HL-60 (cell line): ENCODE measurements around the gene KRT16.

Experiments
- DNase-seq, 2 experiments: peaks; one replicate each; pipeline ENCODE4 v3.0.0-alpha.2; 2010 to 2020; ENCODE audit warnings: low read depth in 1 of 2, low spot score in 1 of 2
- H3K27ac ChIP-seq: fragments of 250-450 bp; sonication (Bioruptor Pico); replicated peaks from 2 replicates; pipeline ENCODE4 v1.5.1; 2020; ENCODE audit warnings: mild to moderate bottlenecking, moderate library complexity
- H3K27me3 ChIP-seq: fragments of 250-450 bp; sonication (Bioruptor Pico); 2 replicates; pipeline ENCODE4 v1.5.1; 2021; ENCODE audit warnings: mild to moderate bottlenecking, moderate library complexity; ENCODE audit not compliant: insufficient read depth, poor library complexity, severe bottlenecking
- H3K4me3 ChIP-seq: replicated peaks from 2 replicates; pipeline ENCODE4 v1.5.1; 2011; ENCODE audit warnings: mild to moderate bottlenecking, control low read depth, low read length; ENCODE audit not compliant: insufficient read depth
- CTCF ChIP-seq: IDR thresholded peaks from one replicate; pipeline ENCODE4 v1.5.1; 2011; ENCODE audit warnings: low read length, control low read depth, inconsistent platforms; ENCODE audit not compliant: insufficient read depth
- GABPA ChIP-seq: IDR thresholded peaks from 2 replicates; pipeline ENCODE4 v1.6.1; 2012; ENCODE audit warnings: low read depth
- POLR2AphosphoS5 ChIP-seq: IDR thresholded peaks from 2 replicates; pipeline ENCODE4 v1.6.1; 2012; ENCODE audit warnings: low read depth
- REST ChIP-seq: IDR thresholded peaks from 2 replicates; pipeline ENCODE4 v1.6.1; 2012; ENCODE audit warnings: low read depth; ENCODE audit not compliant: insufficient replicate concordance
- SPI1 ChIP-seq: IDR thresholded peaks from 2 replicates; pipeline ENCODE4 v1.6.1; 2012; ENCODE audit warnings: low read depth, mild to moderate bottlenecking, borderline replicate concordance

KRT16 gene

DNA sequence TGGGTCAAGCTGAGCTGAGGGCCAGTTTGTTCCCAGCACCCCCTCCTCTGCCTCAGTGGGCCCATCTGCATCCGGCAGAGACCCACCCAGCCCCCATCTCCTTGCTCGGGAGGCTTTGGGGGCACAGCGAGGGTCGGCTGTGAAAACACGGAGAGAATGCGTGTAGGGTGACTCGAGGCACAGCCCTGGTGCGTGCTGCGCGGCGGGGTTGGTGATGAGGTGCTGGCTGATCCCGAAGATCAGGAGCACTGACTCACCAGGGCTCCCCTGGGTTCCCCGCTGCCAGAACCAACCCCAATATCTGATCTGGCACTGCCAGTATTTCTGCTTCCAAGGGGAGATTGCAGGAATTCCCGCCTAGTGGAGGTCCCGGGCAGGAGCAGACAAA lies 19.3 kb upstream of the KRT16 start:
- H3K27ac ChIP-seq: no peak overlapping the region
- no peaks in the 10 kb centered on the region for H3K27me3 ChIP-seq
- H3K4me3 ChIP-seq: no peak overlapping the region
- no peak for TF ChIP-seq POLR2AphosphoS5
- no peak for TF ChIP-seq REST
- TF ChIP-seq CTCF: no peak
- TF ChIP-seq GABPA: no peak
- no peak for TF ChIP-seq SPI1
- no peak for DNase-seq

GRCh38 chr17:41631025-41631897 lies 18.7 kb upstream of the KRT16 start:
- TF ChIP-seq CTCF (no peak), POLR2AphosphoS5 (no peak), SPI1 (no peak), REST (no peak), GABPA (no peak)
- Histone ChIP-seq H3K4me3 (no peak overlapping the region), H3K27me3 (no peaks in the 10 kb centered on the region), H3K27ac (no peak overlapping the region)
- no peak for DNase-seq

- no peak overlapping the region for H3K4me3 ChIP-seq
- no peak overlapping the region for H3K27ac ChIP-seq
- no peaks in the 10 kb centered on the region for H3K27me3 ChIP-seq
These were observed 17.5 kb upstream of the KRT16 start for GRCh38 chr17:41629826-41630670.

More at GRCh38 chr17:41629826-41630670, 17.5 kb upstream of the KRT16 start:
- TF ChIP-seq GABPA (no peak), CTCF (no peak), POLR2AphosphoS5 (no peak), REST (no peak), SPI1 (no peak)
- DNase-seq: no peak
